Epithelial cell of proximal tubule (primary cell): ENCODE results near the gene SAT1. TPM values are rescaled to one million over a fixed set of nuclear protein-coding genes. Genes with fewer than 3 reads are reported as not detected.
A peak's percentile ranks its signal among the peaks of the same experiment; 100 is the strongest.

ENCODE experiments used
- DNase-seq: peaks from one replicate; pipeline ENCODE4 v3.0.0-alpha.2; 2011; ENCODE audit warnings: low read depth
- H3K4me3 ChIP-seq: 2 replicates; pipeline ENCODE4 v1.5.1; 2011; ENCODE audit warnings: low read depth, mild to moderate bottlenecking, low read length
- CTCF ChIP-seq: conservative IDR thresholded peaks from 2 replicates; pipeline ENCODE4 v1.5.1; 2012; ENCODE audit warnings: low read depth, mild to moderate bottlenecking, low read length
- total RNA-seq: library from RNA; depleted of rRNA; stranded (reverse); fragments of >200 nt; gene quantifications from 2 replicates; pipeline ENCODE4 v1.2.3, GENCODE V29; 2015

Gene SAT1
- total RNA-seq, 1 donor from 2014 or later = 1,141 TPM

GRCh38 chrX:23776363-23776762, 6.6 kb upstream of the SAT1 start:
- no peak overlapping the region for H3K4me3 ChIP-seq
- no peak for DNase-seq
- TF ChIP-seq CTCF = no peak

GRCh38 chrX:23779025-23779424, 3.9 kb upstream of the SAT1 start:
- no peak for DNase-seq
- TF ChIP-seq CTCF = no peak
- no peak overlapping the region for H3K4me3 ChIP-seq

DNA sequence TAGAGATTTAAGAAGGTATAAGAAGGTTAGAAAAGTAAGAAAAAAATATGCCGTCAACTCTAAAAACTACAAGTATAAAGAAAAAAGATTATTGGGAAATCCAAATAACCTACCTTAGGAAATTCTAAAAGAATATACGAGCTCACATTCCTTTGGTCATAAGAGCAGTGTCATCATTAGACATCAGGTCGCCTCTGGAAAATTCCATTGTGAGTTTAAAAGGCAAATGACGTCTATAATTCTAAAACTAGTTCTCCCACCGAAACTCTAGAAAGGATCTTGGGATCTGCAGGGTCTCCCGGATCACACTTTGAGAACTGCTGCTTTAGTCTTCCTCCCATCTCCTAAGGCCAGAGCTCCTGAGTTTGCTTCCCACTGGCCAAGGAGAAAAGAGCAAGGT, 518 bp upstream of the SAT1 start:
- H3K4me3 ChIP-seq = peak overlapping the region; percentile 53
- TF ChIP-seq CTCF = no peak
- no peak for DNase-seq

DNA sequence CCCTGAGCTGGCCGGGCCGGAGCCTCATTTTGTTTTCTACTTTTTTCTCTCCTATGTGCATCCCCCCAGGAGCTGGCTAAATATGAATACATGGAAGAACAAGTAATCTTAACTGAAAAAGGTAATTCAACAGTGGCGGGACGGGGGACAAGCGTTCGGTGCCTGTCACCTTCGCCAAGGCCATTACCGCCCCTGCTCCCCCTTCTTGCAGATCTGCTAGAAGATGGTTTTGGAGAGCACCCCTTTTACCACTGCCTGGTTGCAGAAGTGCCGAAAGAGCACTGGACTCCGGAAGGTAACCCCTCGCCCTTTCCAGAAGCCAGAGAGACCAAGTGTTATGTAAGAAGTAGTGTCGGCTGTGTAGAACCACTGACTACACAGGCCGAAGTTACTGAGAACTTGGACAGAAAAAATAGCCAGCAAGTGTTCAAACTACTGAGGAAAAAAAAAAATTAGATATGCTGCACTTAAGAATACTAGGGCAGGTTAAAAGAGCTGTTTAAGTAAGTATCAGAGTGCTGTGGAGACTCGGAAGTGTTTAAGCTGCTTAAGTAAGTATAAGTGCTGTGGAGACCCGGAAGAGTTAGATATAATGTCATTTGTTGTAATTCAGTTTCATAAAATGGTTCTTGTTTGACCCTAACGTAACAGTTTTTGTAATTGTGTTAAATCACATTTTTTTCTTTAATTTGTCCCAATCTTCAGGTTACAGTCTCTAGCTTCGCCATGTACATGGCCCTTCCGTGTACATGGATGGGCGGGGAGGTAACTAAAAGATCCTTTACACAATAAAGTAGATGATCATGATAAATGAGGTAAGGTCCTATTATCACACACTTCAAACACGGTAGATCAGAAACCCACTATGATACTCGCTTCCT, 856 bp downstream of the SAT1 start:
- H3K4me3 ChIP-seq = peak overlapping the region; percentile 77
- no peak for DNase-seq
- no peak for TF ChIP-seq CTCF

DNA sequence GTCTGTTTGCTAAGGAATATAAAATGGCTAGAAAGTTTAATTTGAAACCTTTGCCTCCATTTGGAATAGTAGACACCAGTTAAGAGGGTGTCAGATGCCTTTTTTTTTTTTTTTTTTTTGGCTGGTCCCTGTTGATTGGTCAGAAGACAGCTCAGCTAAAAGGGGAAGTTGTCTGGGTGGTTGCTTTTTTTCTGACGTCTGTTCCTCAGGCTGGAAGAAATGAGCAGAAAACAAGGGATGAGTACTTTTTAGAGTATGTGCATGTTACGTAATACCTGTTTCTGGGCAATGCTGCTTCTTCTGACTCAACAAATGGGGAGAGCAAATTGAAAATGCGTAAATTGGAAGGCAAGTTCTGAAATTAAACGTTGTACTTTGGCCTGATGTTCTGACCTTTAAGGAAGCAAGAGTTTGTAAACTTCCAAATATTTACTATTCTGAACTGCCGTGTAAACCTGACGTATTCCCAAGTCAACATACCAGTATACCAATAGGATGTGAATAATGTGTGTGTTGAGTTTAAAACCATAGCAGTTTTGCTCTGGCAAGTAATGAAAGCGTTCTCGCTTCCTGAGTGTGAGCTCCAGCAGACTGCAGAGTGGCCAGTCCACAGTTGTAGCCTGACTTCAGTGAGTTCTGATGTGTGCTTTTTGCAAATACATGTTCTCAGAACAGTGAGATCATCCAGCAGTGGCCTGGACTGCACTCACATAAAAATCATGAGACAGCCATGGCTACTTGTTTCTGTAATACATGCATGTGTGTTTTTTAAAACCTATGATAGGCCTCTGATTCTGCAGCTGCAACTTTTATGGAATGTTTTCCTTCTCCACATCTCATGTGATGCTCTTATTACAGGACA, 1.7 kb downstream of the SAT1 start:
- no peak for TF ChIP-seq CTCF
- DNase-seq = no peak
- H3K4me3 ChIP-seq = peak overlapping the region; percentile 77

DNA sequence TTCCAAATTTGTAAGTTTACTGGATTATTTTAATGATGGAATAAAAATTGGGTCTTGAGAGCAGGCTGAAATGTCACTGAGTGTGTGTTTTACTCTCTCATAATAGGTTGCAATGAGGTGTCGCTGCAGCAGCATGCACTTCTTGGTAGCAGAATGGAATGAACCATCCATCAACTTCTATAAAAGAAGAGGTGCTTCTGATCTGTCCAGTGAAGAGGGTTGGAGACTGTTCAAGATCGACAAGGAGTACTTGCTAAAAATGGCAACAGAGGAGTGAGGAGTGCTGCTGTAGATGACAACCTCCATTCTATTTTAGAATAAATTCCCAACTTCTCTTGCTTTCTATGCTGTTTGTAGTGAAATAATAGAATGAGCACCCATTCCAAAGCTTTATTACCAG, 2.6 kb downstream of the SAT1 start:
- peak overlapping the region; percentile 77 for H3K4me3 ChIP-seq
- no peak for DNase-seq
- TF ChIP-seq CTCF = no peak
